CD1c-positive myeloid dendritic cell (primary cell): ENCODE results near the gene ANAPC13.
A peak's percentile ranks its signal among the peaks of the same experiment; 100 is the strongest.

Source experiments
- DNase-seq: peaks from one replicate; pipeline ENCODE4 v3.0.0-alpha.2; 2016; ENCODE audit errors: extremely low spot score

Gene ANAPC13

DNA sequence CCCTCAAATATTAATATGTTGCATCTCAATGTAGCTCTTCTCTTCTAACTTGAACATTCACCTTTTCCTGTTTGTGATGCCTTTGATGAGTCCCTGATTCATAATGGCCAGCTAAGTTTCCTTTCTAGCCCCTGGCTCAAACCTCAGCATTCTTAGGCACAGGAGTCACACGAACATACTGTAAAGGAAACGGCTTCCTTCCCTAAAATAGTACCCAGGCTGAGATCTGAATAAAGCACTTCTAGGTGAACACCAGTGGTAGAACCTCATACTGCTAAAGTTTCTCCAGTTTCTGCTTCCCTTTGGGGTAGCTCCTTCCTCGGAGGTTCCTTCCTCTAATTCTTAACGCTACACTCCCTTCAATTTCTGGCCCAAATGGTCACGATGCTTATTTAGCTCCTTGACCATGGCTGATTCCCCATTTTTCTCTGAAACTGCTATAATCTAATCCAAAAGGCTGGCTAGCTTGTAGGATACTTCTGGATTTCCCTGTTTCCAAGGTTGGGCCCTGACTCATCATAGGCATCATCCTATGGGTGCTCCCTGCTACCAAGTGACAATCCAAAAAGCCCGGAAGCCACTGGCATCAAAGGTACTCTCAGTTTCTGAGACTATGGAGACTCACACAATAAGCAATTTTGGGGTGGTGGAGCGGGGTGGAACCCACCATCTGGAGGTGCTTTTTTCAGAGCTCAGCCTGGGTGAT lies 2.4 kb downstream of the ANAPC13 start:
- DNase-seq: peak; percentile 50

DNA sequence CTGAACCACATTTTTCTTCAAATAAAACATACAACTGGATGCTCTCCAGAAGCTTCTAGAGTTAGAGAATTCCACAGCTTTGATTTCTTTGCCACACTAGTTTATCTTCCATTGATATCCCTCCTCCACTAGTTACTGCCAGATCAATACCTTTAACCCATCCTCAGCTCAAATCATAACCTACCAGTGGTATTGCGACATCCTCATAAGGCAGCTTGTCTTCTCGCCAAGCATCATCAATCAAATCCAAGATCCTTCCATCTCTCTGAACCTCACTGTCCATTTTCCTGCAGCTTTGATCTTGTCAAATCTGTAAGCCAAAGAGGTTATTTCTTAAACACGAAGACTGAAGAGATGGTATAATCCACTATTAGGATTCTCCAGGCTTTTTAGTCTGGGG lies 3.2 kb downstream of the ANAPC13 start:
- DNase-seq: no peak

DNA sequence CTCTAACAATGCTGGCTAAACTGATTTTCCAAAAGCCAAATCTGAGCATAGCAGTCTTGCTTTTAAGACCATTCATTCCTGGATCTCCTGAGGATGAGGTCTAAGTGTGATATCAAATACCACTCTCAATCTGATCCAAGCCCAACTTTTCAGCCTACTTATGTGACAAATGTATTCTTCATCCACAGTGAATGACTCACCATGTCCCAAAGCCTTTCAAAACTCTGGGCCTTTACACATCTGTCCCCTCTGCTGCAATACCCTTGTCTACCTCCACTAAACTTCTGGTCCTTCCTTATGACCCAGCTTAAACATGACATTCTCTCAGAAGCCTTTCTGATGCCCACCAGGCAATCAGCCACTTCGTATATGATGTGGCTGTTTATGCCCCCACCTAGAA lies 4.6 kb downstream of the ANAPC13 start:
- DNase-seq: no peak

- DNase-seq: no peak
These were observed 5.2 kb downstream of the ANAPC13 start for GRCh38 chr3:134480546-134480945.

DNA sequence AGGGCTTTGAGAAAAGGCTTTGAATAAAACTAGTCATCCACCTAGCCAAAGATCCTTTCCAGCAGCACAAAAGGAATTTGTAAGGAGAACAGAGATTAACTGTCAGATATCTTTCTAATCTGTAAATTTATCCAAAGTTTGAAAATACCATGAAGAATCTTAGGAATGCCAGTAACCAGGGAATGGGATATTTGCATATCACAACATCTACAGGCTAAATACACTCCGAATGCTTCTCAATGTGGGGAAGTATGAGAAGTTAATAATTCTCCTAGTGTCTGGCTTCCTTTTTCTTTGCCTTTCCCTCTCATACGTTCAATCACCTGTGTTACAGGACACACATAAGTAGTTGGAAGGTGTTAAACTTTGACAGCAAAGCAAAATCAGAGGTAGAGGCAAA lies 7.8 kb downstream of the ANAPC13 start:
- DNase-seq: no peak

- no peak for DNase-seq
These were observed 8.8 kb downstream of the ANAPC13 start for GRCh38 chr3:134477002-134477401.

DNA sequence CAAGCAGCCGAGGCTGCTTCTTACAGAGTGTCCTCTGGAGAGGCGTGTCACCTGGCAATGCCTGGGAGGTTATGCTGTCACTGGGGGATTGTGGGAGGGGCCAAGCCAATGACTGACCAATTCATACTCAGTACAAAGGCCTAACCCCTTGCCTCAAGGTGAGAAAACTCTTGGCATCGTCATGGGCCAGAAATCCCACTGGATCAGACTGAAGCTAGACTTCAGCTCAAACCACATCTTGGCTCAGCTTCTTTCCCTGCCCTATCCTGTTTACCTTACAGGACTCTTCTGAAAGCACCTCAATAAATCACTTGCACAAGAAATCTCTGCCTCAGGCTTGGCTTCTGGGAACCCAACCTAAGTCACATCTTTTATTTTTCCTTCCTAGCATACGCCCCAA lies 9.5 kb downstream of the ANAPC13 start:
- no peak for DNase-seq

DNA sequence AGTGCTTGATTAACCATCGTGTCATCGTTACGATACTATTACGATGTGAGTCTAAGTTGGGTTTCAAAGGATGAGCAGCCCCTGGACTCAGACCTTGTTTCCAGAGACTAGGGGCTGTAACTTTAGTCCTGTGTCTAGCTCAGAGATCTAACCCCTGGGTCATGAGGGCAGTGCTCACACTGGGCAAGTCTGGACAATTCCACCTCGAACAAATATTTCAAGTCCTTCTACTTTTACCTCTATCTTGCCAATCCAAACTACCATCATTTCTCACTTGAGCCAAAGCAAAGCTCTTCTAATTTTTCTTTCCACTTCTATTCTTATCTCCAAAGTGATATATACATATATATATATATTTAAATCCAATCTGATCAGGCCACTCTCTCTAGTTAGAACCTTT lies 10.8 kb downstream of the ANAPC13 start:
- DNase-seq: no peak

DNA sequence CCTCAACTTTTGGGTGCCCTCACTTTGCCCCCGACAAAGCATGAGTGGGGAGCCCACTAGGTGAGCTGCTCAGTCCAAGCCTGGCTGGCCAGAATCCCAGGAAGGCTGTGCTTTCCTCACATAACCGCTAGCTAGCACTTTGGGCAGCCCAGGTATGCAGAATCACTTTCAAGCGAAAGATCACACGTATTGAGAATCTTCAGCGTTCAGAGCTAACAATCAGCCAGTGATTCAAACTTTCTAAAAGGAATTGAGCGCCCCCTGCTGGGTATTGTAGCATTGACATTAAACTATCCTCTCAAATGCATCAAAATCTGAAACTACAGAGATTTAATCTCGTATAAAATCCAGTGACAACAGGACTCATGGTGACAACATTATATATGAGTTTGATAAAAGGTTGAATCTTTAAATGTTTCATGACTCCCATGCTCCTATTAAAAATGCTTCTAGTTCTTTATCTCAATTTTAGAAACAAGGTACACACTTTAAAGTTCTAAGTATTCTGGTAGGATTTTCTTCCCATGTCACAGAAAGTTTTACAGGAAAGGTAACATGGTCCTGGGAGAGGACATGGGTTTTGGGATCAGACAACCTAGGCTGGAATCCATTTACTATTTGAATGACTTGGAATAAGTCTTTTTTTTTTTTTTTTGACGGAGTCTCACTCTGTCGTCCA lies 11.8 kb downstream of the ANAPC13 start:
- peak; percentile 87 for DNase-seq

GRCh38 chr3:134472831-134473230 lies 13.0 kb downstream of the ANAPC13 start:
- no peak for DNase-seq

DNA sequence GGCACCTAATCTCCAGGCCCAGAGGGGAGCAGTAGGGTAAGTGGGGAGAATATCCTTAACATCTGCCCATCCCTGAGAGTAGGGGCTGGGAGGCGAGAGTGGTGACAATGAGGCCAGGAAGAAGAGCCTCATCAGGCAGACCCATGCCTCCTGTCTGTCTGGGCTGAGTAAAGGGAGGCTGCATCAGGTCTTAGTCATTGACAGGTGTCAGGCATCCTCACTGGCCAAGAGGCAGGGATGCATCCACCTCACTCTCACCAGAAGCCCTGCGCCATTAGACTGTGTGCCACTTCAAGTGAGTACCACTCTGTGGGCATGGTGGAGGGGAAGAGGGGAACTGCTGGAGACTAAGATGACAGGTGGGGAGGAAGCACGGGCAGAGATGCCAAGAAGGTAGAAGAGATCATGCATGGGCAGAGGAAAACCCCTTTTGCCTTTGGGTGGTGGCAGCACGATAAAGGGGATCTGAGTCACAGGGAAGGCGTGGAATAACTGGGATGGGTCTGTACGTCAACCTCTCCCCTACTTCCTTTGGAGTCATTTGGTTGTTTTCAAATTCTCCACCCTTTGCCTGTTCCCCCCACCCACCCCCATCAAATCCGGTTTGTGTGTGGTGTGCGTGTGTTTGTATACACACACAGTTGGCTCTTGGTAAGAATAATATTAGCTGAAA lies 14.1 kb downstream of the ANAPC13 start:
- DNase-seq: no peak

DNA sequence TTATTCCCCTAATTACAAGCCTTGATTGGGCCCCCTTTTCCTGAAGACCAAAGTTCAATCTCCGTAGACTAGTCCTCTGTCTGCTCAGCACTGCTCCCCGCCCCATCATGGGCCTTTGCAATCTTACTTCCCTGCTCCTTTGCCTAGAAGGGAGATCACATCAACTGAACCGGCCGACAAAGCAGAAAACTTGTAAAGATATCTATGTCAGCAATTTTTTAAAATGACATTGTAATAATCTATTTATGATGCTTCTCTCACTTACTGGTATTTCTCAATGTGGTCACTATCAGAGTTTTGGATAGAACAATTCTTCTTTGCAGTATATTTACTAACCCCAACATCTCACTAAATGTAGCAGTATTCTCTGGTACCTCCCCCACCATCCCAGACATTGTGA lies 17.3 kb downstream of the ANAPC13 start:
- no peak for DNase-seq

- no peak for DNase-seq
These were observed 19.5 kb downstream of the ANAPC13 start for GRCh38 chr3:134466331-134466730.

GRCh38 chr3:134464689-134465365 lies 21.0 kb downstream of the ANAPC13 start:
- DNase-seq: no peak

DNA sequence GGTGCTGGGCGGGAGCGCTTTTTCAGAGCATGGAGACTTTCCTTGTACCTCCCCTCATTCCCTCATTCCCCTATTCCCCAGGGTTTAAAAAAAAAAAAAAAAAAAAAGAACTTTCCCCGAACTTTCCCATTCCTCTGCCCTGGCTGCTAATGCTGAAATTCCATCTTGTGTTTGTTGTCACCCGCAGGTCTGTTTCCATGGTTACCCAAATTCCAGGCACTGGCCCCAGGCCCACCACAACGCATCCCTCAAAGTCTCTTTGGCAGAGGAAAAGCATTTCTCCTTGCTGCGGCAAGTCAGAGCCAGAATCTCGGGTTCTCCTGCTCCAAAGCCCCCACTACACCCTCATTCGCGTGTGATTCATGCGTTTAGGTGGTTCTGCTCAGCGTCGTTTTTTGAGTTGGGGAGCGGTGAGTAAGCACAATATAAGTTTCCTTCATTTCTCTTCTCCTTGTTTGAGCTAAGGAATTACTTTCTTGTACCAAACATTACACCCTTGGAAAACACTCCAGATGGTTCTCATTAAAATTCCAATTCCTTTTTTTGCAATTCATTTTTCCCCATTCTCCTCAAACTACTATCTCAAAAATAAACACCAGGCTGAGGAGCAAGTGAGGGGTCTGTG lies 21.6 kb downstream of the ANAPC13 start:
- DNase-seq: no peak

- no peak for DNase-seq
These were observed 22.1 kb downstream of the ANAPC13 start for GRCh38 chr3:134463676-134464063.

- no peak for DNase-seq
These were observed 23.3 kb downstream of the ANAPC13 start for GRCh38 chr3:134462331-134462941.

DNA sequence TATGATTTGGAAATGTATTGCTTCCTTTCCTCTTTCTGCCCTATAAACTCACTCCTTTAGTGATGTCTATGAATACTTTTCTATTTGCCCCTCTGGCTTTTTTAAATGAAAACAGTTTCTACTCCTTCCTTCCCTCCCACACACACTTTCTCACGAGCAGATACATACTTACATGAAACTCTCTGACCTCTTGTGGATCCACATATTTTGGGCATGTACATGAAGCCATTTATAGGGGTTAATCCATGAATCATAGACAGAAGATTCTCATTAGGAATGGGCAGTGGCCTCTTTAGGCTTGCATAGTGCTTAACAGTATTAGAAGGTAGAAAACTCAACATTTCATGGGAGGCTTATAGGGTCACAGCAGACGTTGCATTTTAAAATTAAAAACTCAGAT lies 24.8 kb downstream of the ANAPC13 start:
- no peak for DNase-seq

DNA sequence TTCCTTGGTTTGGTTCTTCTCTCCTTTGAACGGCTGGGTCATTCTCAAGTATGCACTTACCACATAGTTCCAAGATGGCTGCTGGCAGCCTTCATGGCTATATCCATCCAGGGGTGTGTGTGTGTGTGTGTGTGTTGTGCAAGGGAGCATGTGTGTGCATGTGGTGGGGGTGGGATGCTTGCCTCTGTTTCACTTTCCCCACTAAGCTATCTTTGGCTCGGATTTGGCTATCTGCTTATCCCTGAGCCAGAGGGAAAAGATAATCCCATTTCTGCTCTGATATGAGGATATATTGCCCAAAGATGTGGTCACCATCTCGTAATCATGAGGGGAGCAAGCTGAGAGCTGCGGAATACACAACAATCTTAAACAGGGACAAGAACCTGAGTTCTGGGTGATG lies 26.2 kb downstream of the ANAPC13 start:
- no peak for DNase-seq

DNA sequence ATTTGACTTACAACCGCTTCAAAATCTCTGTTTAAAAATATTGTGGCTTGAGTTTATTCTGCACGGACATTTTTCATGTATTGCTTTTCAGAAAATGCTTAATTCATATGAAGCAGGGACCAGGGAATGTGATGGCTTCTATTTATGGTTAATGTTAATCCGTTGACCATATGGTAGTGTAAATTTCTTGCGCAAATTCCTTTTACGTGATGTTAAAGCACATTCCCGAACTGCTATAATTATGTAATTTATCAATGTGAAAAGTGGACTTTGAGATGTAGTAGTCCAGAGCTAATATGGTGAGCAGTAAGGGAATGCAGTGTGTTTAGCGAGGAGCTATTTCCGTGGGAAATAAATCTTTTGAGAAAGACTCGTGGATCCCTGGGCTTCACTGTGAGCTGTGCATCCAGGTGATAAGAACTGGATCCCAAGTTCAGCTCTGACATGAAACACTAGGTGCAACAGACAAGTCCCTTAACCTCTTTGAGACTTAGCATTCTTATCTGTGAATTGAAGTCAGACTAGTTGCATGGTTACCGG lies 27.3 kb downstream of the ANAPC13 start:
- DNase-seq: no peak

DNA sequence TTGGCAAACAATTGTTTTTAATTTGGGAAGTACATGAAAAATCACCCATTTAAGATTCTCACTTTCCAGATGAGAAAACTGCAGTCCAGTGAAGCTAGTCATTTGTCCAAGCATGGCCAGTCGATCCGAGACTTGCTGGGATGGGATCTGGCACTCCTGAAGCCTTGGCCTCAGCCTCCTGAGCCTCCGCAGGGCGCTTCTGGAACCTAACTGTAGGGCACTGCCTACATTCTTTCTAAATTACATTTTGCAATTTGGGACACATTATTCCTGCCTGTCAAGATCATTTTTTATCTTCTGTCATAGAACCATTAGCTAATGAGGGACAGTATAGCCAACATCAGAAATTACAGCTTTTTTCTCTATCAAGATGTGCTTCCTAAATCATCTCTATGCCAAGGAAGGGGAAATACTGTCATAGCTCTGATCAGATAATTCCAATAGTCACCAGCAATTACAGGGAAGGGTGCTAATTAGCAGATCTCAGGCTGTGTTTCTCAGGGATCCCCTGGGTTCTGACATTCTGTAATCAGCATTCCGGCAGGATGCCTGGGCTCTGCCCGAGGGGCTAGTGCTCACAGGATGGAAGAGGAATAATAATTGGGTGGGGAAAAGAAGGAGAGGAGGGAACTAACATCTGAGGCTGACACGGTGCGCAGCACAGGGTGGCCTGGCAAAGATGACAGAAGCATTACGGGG lies 28.3 kb downstream of the ANAPC13 start:
- DNase-seq: no peak
